Measurements from ENCODE around the gene MEPE. TPM values are rescaled to one million over a fixed set of nuclear protein-coding genes. Genes with fewer than 3 reads are reported as not detected.
A peak's percentile ranks its signal among the peaks of the same experiment; 100 is the strongest.

MEPE gene
- total RNA-seq (not detected), polyA plus RNA-seq (not detected)

GRCh38 chr4:87832669-87833068 is at the start of gene MEPE:
MEPE (plus strand) TSS chr4:87832969; CDS start chr4:87834715, 1,746 bp downstream.
- ATAC-seq, result no peak
- DNase-seq, result no peak
- FAIRE-seq, result no peak
- H3K4me3 ChIP-seq, result no peak within 1 kb of the TSS
- H3K4me1 ChIP-seq, result no peaks in the 10 kb centered on the region
- H3K9me3 ChIP-seq, result no peaks in the 10 kb centered on the region
- no peak for TF ChIP-seq CTCF (IDR thresholded peaks at IDR 0.05)
- H3K36me3 ChIP-seq, result no peaks in the 10 kb centered on the region
- intact Hi-C loops (cut with DNase I), result loop anchor here in 1 of 3 donors (10.0 kb wide), 1 partner anchor 148 kb away; no protein-coding TSS in a partner anchor
- H3K27ac ChIP-seq, result no peak within 1 kb of the TSS
- H3K27me3 ChIP-seq, result no peaks in the 10 kb centered on the region
- 83 to 85% methylated on average over 2 of the region's 2 CpGs for WGBS, 2 donors

- TF ChIP-seq CTCF (IDR thresholded peaks at IDR 0.05), result no peak
- H3K27ac ChIP-seq, result no peak overlapping the region
- DNase-seq (no peak), FAIRE-seq (no peak), ATAC-seq (no peak)
- H3K36me3 ChIP-seq, result no peaks in the 10 kb centered on the region
- intact Hi-C loops (cut with DNase I), result no loop called here
- no peaks in the 10 kb centered on the region for H3K4me1 ChIP-seq
- no peak overlapping the region for H3K4me3 ChIP-seq
- no peaks in the 10 kb centered on the region for H3K9me3 ChIP-seq
- H3K27me3 ChIP-seq, result no peaks in the 10 kb centered on the region
- 76 to 83% methylated on average over 2 of the region's 2 CpGs for WGBS, 2 donors
Measured at GRCh38 chr4:87783781-87784180, 49.0 kb upstream of the MEPE start.

- Histone ChIP-seq H3K27ac (no peak overlapping the region), H3K9me3 (no peaks in the 10 kb centered on the region), H3K4me1 (no peaks in the 10 kb centered on the region), H3K36me3 (no peaks in the 10 kb centered on the region), H3K4me3 (no peak overlapping the region), H3K27me3 (no peaks in the 10 kb centered on the region)
- peak in 1 of 6 donors; percentile 21 for DNase-seq
- WGBS, 2 donors, result 80 to 83% methylated on average over 15 of the region's 15 CpGs
- FAIRE-seq, result no peak
- no peak for TF ChIP-seq CTCF (IDR thresholded peaks at IDR 0.05)
- intact Hi-C loops (cut with DNase I), result no loop called here
- ATAC-seq, result no peak
Measured at GRCh38 chr4:87785731-87786509, 46.8 kb upstream of the MEPE start.

GRCh38 chr4:87799301-87800113 is 33.3 kb upstream of the MEPE start, which contains the start of gene IBSP:
IBSP (plus strand) TSS chr4:87799554; CDS start chr4:87802362, 2,808 bp downstream.
- FAIRE-seq (no peak), ATAC-seq (no peak), DNase-seq (no peak)
- Histone ChIP-seq H3K9me3 (no peaks in the 10 kb centered on the region), H3K36me3 (no peaks in the 10 kb centered on the region), H3K4me3 (no peak within 1 kb of the TSS), H3K27me3 (no peaks in the 10 kb centered on the region), H3K27ac (no peak within 1 kb of the TSS), H3K4me1 (no peaks in the 10 kb centered on the region)
- intact Hi-C loops (cut with DNase I), result no loop called here
- 39 to 42% methylated on average over 4 of the region's 4 CpGs for WGBS, 2 donors
- TF ChIP-seq CTCF (IDR thresholded peaks at IDR 0.05), result no peak
